SK-N-SH (cell line): ENCODE measurements around the gene GCLC.

ENCODE experiments used
- CTCF ChIP-seq: fragments of 200-600 bp; sonication (generic); IDR thresholded peaks from 2 replicates; pipeline ENCODE4 v1.6.1; 2017; ENCODE audit warnings: antibody characterized with exemption, mild to moderate bottlenecking, moderate library complexity
- EP300 ChIP-seq, 2 experiments: IDR thresholded peaks; 2 replicates each; pipeline versions ENCODE4 v1.4.0 to v1.6.1; 2012; ENCODE audit warnings: borderline replicate concordance in 1 of 2, low read depth in 1 of 2, low read length in 1 of 2
- PBX3 ChIP-seq: IDR thresholded peaks from 2 replicates; pipeline ENCODE4; 2012
- RFX5 ChIP-seq: IDR thresholded peaks from 2 replicates; pipeline ENCODE4 v1.6.1; 2012; ENCODE audit warnings: mild to moderate bottlenecking, improper control_type of control experiment, low read length
- TEAD4 ChIP-seq: IDR thresholded peaks from 2 replicates; pipeline ENCODE4 v1.4.0; 2012; ENCODE audit warnings: mild to moderate bottlenecking, borderline replicate concordance; ENCODE audit not compliant: insufficient read depth
- USF2 ChIP-seq: fragments of 150-350 bp; IDR thresholded peaks from 2 replicates; pipeline ENCODE4 v1.6.1; 2017; ENCODE audit warnings: antibody characterized with exemption, low read length, low read depth, borderline replicate concordance
- ZBTB33 ChIP-seq: IDR thresholded peaks from 2 replicates; pipeline ENCODE4 v1.4.0; 2012; ENCODE audit warnings: low read depth, borderline replicate concordance

GRCh38 chr6:53506872-53507271 lies 38.0 kb downstream of the GCLC start:
- TF ChIP-seq TEAD4 (no peak), CTCF (no peak), ZBTB33 (no peak), RFX5 (no peak), PBX3 (no peak), USF2 (no peak), EP300 (IDR thresholded peaks at IDR 0.05; ENCODE audit: borderline replicate concordance in 1 of 2, low read depth in 1 of 2, low read length in 1 of 2) (no peak)
